ENCODE measurements around the gene ADAR.

The ADAR gene

DNA sequence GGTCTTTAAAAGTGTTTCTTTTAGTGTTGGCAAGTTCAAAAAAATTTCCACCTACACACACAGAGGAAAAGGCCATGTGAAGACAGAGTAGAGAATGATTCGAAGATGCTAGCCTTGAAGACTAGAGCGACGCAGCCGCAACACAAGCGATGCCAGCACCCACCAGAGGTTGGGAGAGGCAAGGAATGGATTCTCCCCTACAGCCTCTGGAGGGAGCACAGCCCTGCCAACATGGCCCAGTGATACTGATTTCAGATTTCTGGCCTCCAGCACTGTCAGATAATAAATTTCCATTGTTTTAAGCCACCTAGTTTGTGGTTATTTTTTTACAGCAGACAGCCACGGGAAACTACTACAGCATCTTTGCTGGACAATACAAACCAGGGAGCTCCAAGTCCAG, 6.9 kb upstream of the ADAR start:
- no peak for DNase-seq

GRCh38 chr1:154614247-154614646, 6.3 kb upstream of the ADAR start:
- no peak for DNase-seq

DNA sequence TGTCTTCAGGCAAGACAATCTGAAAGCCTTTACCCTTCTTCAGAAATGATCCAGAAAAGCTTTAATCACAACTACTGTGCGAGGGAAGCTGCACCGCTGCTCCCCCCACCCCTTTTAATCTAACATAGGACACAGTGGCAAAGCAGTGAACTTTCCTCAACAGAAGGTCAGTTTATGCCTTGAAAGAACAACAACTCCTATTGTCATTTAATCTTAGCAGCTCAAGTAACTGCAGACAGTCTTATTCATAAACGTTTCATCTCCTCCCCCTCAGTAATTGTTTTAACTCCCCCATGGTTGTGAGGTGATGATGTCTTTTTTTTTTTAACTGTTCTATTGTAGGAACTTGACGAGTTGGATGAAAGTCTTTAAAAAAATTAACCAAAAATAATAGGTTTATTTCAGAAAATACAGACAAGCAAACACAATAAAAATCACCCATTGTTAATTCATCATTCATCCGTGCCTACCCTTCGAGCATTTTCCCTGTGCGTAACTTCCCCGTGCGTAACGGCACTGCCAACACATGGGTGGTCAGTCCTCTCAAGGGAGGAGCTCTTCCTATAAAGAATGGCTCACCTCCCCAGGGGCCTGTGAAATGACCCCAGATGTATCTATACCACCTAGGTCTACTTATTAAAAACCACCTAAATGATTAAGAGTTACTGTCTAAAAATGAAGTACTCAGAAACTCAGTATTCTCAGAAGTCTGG, 3.3 kb upstream of the ADAR start:
- peak; percentile 20 for DNase-seq

GRCh38 chr1:154609398-154610380, 1.7 kb upstream of the ADAR start:
- no peak for DNase-seq

DNA sequence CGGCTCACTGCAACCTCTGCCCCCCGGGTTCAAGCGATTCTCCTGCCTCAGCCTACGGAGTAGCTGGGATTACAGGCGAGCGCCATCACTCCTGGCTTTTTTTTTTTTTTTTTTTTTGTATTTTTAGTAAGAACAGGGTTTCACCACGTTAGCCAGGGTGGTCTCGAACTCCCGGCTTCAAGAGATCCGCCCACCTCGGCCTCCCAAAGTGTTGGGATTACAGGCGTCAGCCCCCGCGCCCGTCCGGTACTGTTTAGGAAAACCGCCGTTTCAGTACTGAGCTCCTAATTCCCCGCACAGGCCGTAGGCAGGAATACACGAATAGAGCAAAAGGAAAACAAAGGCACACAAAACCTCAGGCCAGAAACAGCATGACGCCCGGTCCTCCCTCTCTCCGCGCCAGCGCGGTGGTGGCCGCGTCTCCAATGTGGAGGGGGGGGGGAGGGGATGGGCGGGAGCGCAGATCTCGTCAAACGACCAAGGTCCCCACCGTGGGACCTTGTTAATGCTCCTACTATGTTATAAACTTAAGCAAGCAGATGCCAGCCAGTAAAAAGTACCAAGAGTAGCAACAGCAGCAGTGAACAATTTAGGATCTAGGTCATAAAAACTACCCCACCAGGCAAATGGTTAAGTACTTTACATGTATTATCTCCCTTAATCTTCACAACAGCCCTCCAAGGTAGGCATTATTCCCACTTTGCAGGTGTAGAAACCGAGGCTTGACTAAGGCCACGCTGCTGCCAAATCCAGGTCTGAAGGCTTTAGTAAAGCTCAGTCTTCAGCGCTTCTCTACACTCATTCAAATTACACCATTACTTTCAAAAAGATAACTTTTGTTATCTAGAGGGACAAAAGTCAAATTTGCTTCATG, 648 bp upstream of the ADAR start:
- peak; percentile 19 for DNase-seq

- peak; percentile 36 for DNase-seq
Measured at GRCh38 chr1:154607106-154607608, 829 bp downstream of the ADAR start.

GRCh38 chr1:154605534-154605933, 2.5 kb downstream of the ADAR start:
- no peak for DNase-seq

GRCh38 chr1:154603317-154603716, 4.7 kb downstream of the ADAR start:
- no peak for DNase-seq

DNA sequence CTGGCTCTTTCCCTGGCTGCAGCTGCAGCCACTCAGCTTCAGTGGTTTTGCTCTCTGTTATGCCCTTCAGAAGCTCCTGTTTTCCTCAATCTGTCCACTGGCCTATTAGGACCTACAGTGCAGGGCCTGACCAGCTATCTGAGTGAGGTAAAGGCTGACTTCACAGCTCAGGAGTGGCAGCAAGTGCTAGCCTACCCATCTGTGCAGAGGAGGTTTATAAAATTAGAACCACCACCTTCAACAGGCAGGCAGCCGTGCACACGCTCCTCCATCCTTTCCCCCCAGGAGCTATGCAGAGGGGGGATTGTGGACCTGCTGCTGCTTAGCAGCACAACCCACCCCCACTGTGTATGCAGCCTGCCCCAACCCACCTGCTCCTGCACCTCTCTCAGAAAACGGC, 8.3 kb downstream of the ADAR start:
- no peak for DNase-seq

DNA sequence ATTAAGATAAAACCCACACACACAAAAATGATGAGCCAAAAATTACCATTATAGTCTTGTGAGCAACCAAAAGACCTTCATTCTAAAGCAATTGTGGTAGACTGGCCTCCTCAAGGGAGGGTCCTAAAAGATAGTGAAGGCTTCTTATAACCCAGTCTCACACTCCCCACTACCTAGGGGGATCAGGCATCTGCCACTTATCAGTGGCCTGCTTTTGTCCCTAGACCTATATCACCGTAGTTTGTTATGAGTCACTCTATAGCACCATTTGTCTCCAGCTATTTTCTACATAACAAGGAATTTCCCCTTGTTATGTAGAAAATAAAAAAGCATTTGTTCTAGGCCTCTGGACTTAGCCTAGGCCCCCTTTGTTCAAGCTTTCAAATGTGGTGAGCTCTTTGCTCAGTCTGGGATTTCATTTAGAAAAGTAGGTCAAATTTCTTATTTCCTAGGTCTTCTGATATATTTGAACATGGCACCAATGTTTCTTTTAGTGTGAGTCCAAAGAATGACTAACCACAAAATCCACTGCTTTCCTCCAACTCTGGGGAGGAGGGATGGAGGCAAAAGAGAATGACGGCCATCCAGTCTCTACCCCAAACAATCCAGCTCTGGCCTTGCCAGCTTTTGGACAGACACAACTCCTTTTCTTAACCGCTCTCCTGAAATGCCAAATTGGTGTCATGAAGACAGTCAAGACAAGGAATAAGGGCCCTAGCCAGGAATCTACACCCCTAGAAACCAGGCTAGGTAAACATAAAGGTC, 8.9 kb downstream of the ADAR start:
- peak; percentile 29 for DNase-seq

GRCh38 chr1:154595621-154596020, 12.4 kb downstream of the ADAR start:
- DNase-seq: no peak

GRCh38 chr1:154594811-154595210, 13.2 kb downstream of the ADAR start:
- DNase-seq: no peak

GRCh38 chr1:154593390-154593789, 14.6 kb downstream of the ADAR start:
- no peak for DNase-seq

DNA sequence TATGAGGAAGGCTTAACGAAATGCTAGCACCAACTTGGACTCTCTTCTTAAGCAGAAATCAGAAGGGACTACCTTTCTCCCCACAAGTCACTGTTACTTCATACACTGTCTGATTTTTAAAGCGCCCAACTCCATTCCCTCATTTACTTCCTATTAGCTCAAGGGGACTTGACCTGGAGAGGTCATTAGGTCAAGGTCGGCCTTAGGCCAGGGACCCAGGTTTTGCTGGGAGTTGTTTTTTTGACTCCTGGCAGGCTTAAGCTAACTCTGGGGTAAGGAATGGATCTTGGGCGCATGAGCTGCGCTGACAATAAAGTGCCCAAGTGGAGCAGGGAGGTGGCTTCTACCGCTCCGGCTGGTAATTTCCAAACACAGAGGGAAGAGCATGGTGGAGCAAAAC, 16.8 kb downstream of the ADAR start:
- DNase-seq: no peak

GRCh38 chr1:154590756-154591155, 17.2 kb downstream of the ADAR start:
- DNase-seq: no peak

- DNase-seq: no peak
Measured at GRCh38 chr1:154589780-154590179, 18.2 kb downstream of the ADAR start.

GRCh38 chr1:154586641-154587040, 21.3 kb downstream of the ADAR start:
- DNase-seq: no peak

- DNase-seq: no peak
Measured at GRCh38 chr1:154586231-154586630, 21.8 kb downstream of the ADAR start.

GRCh38 chr1:154584267-154584994, 23.6 kb downstream of the ADAR start:
- no peak for DNase-seq

DNA sequence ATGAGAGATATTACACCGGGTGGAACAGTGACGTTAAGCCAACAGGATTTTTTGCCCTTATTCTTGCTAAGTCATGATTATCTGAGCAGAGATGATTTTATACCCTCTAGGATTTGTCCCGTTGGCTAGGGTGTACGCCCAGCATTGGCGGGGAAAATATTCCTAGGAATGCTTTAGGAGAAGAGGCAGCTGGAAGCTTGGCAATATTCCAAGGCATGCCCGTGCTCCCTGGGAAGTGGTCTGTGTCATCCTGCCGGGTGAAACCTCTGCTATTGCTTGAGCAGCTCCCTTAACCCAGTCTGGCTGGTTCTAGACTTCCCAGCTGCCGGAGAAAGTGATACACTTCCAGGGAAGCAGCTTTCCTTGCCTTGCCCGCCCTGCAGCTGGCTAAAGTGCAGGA, 24.2 kb downstream of the ADAR start:
- DNase-seq: no peak

GRCh38 chr1:154582885-154583284, 25.1 kb downstream of the ADAR start:
- no peak for DNase-seq
